UCSD-AML1 (cell line): Measurements from ENCODE around the gene PRSS56.

ENCODE experiments used
- DNase-seq: peaks from one replicate; lab custom pipeline; 2025; ENCODE audit not compliant: unreplicated experiment; lab: John Stamatoyannopoulos, UW

Gene PRSS56

DNA sequence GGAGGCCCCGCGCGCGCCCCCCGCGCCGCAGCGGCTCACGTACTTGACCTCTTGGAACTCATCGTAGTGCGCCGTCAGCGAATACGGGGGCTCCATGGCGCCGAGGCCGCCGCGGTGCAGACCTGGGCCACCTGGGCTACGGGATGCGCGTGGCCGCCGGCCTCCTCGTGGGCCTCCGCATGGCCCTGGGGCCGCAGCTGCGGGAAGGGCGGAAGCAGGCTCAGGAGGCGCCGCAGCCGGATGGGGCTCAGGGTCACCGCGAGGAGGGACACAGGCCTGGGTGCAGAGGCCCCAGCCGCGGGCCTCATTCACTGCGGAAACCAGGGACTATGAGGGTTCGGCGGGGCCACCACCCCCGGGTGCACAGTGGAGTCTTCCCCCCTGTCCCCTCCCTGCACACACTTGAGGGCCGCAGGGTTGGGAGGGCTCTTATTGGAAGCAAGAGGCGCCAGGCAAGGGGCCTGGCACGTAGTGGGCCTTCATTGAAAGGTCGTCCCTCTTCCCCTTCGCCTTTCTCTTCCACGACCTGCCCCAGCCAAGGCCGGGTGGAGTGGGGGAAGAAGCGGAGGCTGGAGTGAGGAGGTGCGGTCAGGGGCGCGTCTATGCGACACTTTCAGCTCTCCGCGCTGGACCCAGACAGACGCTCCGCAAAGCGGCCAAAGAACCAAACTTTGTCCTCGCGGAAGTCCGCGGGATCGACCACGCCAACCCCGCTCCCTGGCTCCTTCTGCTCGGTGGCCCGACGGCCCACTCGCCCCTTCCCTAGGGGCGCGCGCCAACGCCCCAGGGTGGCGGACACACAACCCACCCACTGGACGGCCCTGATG lies 33.4 kb upstream of the PRSS56 start:
- DNase-seq = no peak

DNA sequence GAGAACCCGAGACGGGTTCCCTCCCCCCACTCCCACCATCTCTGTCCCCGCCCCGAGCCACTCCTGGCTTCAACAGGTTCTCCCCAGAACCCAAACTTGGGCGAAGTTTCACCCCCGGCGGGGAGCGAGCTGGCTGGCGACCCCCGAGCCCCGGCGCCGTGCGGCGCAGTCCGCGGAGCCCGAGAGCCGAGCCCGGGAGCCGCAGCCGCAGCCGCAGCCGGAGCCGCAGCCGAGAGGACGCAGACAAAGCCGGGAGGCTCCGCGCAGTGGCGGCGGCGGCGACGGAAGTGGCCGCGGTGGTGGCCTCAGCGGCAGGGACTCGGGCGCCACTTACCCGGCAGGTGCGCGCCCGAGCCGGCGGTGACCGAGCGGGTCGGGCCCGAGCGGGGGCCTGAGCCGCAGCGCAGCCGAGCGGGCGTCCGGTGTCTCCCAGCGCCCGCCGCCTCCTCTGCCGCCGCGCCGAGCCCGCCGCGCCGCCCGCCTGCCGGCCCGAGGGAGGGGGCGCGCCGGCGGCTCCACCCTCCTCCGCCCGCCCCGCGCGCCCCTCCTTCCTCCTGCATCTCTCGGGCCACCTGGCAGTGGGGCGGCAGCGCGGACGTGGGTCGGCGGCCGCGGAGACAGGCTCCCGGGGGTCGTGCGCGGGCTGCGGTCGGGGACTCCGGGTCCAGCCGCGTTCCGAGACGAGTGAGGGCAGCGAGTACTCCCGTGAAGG lies 32.6 kb upstream of the PRSS56 start, which contains the start of gene ECEL1:
TSS of gene ECEL1 (minus strand) at position 450 of the 712 bp plus-strand sequence. CDS start 1,181 bp downstream, outside the sequence.
- DNase-seq = no peak

DNA sequence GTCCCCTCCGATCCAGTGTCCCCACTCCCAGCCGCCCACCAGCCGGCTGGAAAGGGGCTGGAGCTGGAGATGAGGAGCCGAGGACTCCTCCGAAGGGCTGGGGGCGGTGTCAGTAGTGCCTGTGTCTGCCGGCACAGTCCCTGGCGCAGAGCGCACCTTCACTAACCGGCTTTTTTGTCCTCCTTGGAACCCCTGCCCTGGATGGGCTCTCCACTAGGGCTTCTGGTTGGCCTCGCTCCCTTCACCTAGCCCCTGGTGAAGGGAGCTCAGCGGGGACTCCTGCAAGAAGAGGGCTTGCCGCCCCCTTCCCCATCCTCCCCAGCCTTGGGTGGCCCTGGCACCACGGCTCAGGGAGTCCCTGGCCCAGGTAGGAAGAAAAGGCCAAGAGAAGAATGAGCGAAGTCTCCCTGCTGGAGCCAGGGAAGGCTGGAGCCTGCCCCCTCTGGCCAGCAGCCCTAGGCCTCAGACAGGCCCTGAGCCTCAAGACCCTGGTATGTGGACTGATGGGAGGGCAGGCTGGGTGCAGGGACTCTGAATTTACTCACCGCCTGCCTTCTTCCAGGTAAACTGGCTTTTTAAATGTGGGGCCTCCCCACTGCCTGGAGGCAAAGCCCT lies 32.0 kb upstream of the PRSS56 start:
- no peak for DNase-seq

- DNase-seq = no peak
These were observed 31.4 kb upstream of the PRSS56 start for GRCh38 chr2:232488721-232489300.

DNA sequence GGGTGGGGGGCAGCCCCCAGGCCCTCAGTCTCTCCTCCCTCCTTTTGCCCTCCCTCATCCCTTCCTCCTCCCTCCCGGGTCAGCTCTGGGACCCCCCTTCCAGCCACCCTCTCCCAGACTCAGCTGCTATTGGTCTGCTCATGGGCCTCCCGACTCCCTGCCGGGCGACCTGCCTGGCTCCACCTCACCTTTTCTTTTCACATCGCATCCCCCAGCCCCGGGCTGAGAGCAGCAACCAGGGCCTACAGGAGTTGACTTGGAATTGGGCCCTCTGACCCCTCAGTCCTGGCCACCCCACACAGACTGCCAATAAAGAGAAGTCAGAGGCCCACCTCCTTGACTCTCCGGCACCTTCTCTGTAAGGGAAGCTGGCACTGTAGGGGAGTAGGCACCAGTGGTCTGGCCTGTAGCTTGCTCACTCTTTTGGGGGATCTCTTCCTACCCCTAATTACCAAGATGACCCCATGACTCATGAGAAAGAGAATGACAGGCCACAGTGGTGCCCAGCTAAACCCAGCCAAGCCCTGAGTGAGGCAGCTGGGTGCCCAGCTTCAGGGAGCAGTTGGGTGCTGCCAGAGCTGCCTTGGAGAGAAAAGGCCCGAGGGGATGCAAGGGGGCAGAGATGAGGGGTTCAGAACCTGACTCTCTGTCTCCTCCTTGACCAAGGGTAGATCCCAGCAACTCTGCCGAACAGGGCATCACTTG lies 30.5 kb upstream of the PRSS56 start:
- DNase-seq = no peak

- no peak for DNase-seq
These were observed 29.7 kb upstream of the PRSS56 start for GRCh38 chr2:232490221-232491138.

GRCh38 chr2:232491139-232491780 lies 28.9 kb upstream of the PRSS56 start:
- DNase-seq = no peak

GRCh38 chr2:232492236-232492848 lies 27.8 kb upstream of the PRSS56 start:
- no peak for DNase-seq

GRCh38 chr2:232492963-232493700 lies 27.1 kb upstream of the PRSS56 start:
- DNase-seq = no peak

DNA sequence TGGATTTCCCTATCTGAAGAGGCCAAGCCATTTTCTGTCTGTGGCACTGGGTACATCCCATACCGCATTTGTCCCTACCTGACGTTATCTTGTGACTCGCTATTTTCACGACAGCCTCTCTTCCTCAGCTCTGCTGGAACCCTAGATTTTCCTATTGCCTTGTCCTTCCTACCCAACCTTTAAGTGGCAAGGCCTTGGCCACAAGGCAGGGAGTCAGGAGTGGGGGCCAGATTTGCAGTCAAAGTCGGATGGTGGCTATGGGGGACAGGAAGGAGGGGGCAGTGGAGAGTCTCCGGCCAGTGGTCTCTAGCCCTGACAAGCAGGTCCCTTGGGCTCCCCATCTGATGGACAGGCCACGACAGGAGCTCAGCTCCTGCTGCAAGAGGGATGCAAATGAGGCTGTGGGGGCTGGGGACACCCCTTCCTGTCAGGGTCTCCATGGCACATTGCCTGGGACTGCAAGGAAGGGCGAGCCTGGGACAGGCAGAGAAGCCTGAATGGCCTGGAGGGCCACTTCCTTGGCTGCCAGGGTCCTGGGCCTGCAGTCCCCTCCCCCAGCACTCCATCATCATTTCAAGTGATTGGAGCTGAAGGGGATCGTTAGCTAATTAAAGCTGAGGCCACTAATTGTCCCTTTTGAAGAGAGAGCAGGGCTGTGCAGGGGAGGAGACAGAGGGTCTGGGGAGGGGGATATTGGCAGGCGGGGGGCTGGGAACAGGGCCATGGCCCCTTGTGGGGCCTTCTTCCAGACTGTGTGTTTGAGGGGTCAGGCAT lies 26.3 kb upstream of the PRSS56 start:
- DNase-seq = no peak

DNA sequence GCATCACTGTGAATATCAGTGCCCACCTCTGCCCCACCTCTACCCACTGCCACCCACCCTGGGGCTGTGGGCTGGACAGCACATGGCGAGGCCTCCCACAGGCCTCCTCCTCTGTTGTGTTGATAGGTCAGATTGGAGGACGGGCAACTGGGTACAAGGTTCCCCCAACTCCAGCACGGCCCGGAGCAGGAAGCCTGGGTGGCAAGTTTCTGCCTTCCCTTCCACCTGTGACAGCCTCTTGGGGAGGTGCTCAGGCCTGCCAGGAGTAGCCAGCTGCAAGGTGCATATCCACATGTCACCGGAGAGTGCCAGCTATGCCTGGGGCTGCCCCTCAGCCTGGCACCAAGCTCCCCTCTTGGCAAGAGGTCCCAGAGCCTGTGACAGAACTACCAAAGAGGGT lies 25.6 kb upstream of the PRSS56 start:
- no peak for DNase-seq

DNA sequence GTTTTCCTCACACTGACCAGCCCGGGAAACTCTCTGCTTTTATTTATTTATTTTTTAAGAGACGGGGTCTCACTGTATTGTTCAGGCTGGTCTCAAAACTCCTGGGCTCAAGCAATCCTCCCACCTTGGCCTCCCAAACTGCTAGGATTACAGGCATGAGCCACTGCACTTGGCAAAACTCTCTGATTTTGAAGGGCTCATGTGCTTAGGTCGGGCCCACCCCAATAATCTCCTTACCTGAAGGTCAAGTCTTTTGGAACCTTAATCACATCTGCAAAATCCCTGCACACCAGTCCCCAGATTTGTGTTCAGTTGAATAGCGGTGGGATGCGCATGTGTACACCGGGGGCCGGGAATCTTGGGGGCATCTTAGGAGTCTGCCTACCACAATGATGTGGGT lies 24.9 kb upstream of the PRSS56 start:
- no peak for DNase-seq

DNA sequence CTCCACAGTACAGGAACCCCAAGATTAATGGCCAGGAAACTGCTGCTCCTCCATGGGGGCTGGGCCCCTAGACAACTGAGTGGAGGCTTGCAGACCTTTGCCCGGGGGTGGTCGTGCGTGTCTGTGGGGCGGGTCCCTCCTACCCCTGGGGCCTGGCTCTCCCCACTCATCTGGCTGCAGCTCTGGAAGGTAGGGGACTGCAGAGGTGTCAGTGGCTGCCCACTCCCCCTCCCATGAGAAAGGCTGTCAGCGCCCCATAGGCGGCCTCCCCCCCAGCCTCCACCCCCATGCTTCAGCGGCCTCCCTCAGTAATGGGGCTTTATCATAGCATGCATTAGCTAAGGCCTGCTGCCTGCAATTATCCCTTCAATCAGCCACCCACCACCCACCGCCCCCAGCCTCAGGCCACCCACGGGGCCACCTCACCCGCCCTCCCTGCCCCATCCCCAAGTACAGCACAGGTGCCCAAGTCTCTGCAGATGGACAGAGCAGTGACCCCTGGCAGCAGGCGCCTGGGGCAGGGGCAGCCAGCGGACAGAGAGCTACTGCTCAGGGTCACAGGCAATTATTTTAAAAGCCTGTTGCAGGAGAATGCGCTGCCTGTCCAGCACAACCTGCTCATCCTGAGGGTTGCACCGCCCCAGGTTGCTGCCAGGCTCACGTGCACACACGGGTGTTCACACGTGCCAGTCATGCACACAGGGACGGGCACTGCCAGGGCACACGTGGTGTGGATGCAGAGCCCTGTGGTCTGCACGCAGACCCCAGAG lies 23.5 kb upstream of the PRSS56 start:
- DNase-seq = no peak

DNA sequence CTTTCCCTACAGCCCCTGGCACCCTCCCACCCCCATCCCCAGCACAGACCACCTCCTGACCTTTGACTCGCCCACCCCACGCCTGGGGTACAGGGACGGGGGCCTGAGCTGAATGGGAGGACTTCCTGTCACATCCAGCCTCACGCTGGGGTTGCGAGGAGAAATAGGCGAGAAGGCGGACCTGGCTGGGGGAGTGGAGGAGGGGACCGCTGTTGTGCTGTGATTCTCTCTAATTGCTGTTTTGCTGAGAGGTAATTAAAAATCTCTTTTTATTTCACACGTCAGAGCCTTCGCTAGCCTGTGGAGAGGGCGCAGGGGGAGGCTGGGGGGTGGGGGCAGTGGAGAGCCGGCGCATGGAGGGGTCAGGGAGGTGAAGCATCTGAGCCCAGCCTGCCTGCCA lies 22.8 kb upstream of the PRSS56 start:
- no peak for DNase-seq

GRCh38 chr2:232498452-232498851 lies 21.7 kb upstream of the PRSS56 start:
- no peak for DNase-seq

DNA sequence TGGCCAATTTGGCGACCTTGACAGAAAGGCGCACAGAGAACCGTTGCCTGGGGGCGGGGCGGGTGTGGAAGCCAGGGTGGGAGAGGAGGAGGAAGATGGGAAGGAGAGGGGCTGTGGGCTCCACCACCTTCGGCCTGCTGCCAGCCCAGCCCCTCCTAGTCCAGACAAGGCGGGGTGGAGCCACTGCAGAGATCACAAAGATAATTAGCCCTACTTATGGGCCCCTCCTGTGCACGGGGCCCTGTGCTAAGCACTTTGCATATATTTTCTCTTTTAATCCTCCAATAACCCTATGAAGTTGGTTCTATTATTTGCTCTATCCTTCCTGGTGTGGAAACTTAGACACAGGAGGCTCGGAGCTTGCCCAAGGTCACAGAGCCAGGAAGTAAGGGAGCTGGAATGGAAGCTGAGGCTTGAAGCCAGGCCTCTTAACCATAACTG lies 18.8 kb upstream of the PRSS56 start:
- no peak for DNase-seq
